Spleen (tissue), 11 donors: ENCODE measurements around the gene ENOX1. TPM values are rescaled to one million over a fixed set of nuclear protein-coding genes. Genes with fewer than 3 reads are reported as not detected.

Experiments used
- DNase-seq: peaks from one replicate; pipeline ENCODE4 v3.0.0-alpha.2; 2020
- H3K27ac ChIP-seq, 8 donors: fragments of 200-600 bp; sonication (generic) in 7 of 8; 1 replicate in 4 of 8; 2 replicates in 4 of 8; pipeline versions ENCODE4 v1.5.0 to v1.8.0; 2016 to 2021; ENCODE audit warnings: inconsistent platforms in 4 of 8, mild to moderate bottlenecking in 4 of 8, moderate library complexity in 1 of 8
- H3K27me3 ChIP-seq, 7 donors: fragments of 200-600 bp; sonication (generic) in 6 of 7; replicated peaks in 1 of 7; 1 replicate in 4 of 7; 2 replicates in 3 of 7; pipeline versions ENCODE4 v1.5.0 to v1.8.0; 2016 to 2021; ENCODE audit warnings: inconsistent platforms in 3 of 7, mild to moderate bottlenecking in 1 of 7
- H3K36me3 ChIP-seq, 6 donors: fragments of 200-600 bp; sonication (generic) in 5 of 6; 1 replicate in 4 of 6; 2 replicates in 2 of 6; pipeline versions ENCODE4 v1.5.0 to v1.8.0; 2016 to 2021; ENCODE audit warnings: inconsistent platforms in 2 of 6
- H3K4me1 ChIP-seq, 6 donors: fragments of 200-600 bp; sonication (generic) in 5 of 6; 1 replicate in 3 of 6; 2 replicates in 3 of 6; pipeline versions ENCODE4 v1.5.0 to v1.8.0; 2016 to 2021; ENCODE audit warnings: inconsistent platforms in 3 of 6
- H3K4me3 ChIP-seq, 8 donors: fragments of 200-600 bp; sonication (generic) in 7 of 8; 1 replicate in 4 of 8; 2 replicates in 4 of 8; pipeline versions ENCODE4 v1.5.0 to v1.8.0; 2016 to 2021; ENCODE audit warnings: inconsistent platforms in 4 of 8, mild to moderate bottlenecking in 4 of 8, moderate library complexity in 2 of 8
- H3K9me3 ChIP-seq, 8 donors: fragments of 200-600 bp; sonication (generic) in 7 of 8; 1 replicate in 4 of 8; 2 replicates in 4 of 8; pipeline versions ENCODE4 v1.5.0 to v1.8.0; 2016 to 2021; ENCODE audit warnings: inconsistent platforms in 4 of 8
- POLR2A ChIP-seq, 3 donors: fragments of 450-650 bp; IDR thresholded peaks; one replicate each; pipeline ENCODE4 v1.5.1; 2017; ENCODE audit warnings: antibody characterized with exemption in 3 of 3, mild to moderate bottlenecking in 1 of 3
- POLR2AphosphoS5 ChIP-seq, 3 donors: sonication (generic); formaldehyde crosslinking; IDR thresholded peaks; one replicate each; pipeline ENCODE4 v1.5.1; 2017; ENCODE audit warnings: antibody characterized with exemption in 3 of 3
- WGBS, 5 donors: extraction: QIAGEN DNeasy Blood & Tissue Kit in 3 of 5; methylation state at CpG; one replicate each; pipeline versions ENCODE4 v1.1.5 to v1.1.7; 2013 to 2018; 5-methylcytosine and 5-hydroxymethylcytosine counted together
- intact Hi-C: fragments of 100-400 bp; cut with DNase I; formaldehyde crosslinking; loops from one replicate; pipeline ENCODE4 v1.15.0; 2023; ENCODE audit warnings: low total_unique reads
- polyA plus RNA-seq, 3 donors: library from polyadenylated mRNA; stranded (reverse); fragments of 200-250 nt; gene quantifications; one replicate each; pipeline ENCODE4 v1.2.1, GENCODE V29; 2013
- total RNA-seq, 7 donors: library from RNA; depleted of rRNA in 3 of 7; stranded (reverse); fragments of >200 nt in 3 of 7; fragmentation: NEBNext Ultra II Directional in 4 of 7; extraction: Animal tissue kit (Norgen Biotek cat#: 25700) in 4 of 7; gene quantifications; one replicate each; pipeline versions ENCODE4 v1.1.0 to v1.2.1, GENCODE V29; 2016 to 2021
- TF ChIP-seq, protein P1 (sequence below), 11 experiments: fragments of 200-600 bp in 7 of 11; fragments of 450-650 bp in 4 of 11; sonication (generic) in 4 of 11; IDR thresholded peaks in 8 of 11; conservative IDR thresholded peaks in 3 of 11; 1 replicate in 7 of 11; 2 replicates in 4 of 11; pipeline versions ENCODE4 v1.4.0 to v1.8.0; 2016 to 2021; ENCODE audit warnings: antibody characterized with exemption in 11 of 11, inconsistent platforms in 4 of 11, mild to moderate bottlenecking in 1 of 11
- donor health status: healthy with polysubstance abuse.
- donor health status: DM: no; HTN: no; CAD: no; lungs with moderate emphysema.
- donor health status: DM: no; HTN: no; CAD: no.
- donor health status: Bipolar disorder and iron deficiency.
- donor health status: healthy.
- donor health status: DM: no; HTN: no; CAD: no.
- donor health status: DM: yes; HTN: yes; CAD: no.

Gene ENOX1
- total and polyA plus RNA-seq, 10 donors = 0.42 to 1.3 (median 0.54) TPM; not detected in 1

- H3K9me3 ChIP-seq = no peaks in the 10 kb centered on the region
- H3K27ac ChIP-seq = no peak overlapping the region
- intact Hi-C loops = no loop called here
- TF ChIP-seq POLR2AphosphoS5 (IDR thresholded peaks at IDR 0.05) (no peak), POLR2A (IDR thresholded peaks at IDR 0.05) (no peak)
- TF ChIP-seq, protein P1, sequence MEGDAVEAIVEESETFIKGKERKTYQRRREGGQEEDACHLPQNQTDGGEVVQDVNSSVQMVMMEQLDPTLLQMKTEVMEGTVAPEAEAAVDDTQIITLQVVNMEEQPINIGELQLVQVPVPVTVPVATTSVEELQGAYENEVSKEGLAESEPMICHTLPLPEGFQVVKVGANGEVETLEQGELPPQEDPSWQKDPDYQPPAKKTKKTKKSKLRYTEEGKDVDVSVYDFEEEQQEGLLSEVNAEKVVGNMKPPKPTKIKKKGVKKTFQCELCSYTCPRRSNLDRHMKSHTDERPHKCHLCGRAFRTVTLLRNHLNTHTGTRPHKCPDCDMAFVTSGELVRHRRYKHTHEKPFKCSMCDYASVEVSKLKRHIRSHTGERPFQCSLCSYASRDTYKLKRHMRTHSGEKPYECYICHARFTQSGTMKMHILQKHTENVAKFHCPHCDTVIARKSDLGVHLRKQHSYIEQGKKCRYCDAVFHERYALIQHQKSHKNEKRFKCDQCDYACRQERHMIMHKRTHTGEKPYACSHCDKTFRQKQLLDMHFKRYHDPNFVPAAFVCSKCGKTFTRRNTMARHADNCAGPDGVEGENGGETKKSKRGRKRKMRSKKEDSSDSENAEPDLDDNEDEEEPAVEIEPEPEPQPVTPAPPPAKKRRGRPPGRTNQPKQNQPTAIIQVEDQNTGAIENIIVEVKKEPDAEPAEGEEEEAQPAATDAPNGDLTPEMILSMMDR (IDR thresholded peaks at IDR 0.05 in 8 of 11, conservative IDR thresholded peaks at IDR 0.05 in 3 of 11) = no peak
- no peaks in the 10 kb centered on the region for H3K36me3 ChIP-seq
- no peaks in the 10 kb centered on the region for H3K4me1 ChIP-seq
- H3K4me3 ChIP-seq = no peak overlapping the region
- WGBS, 5 donors = 81 to 96% (median 87%) methylated on average over 6 of the region's 6 CpGs
- no peaks in the 10 kb centered on the region for H3K27me3 ChIP-seq
- DNase-seq = no peak
These were observed 488.6 kb downstream of the ENOX1 start for GRCh38 chr13:43297967-43298678.

- WGBS, 5 donors = 72 to 93% (median 83%) methylated on average over 5 of the region's 5 CpGs
- TF ChIP-seq, protein P1 (IDR thresholded peaks at IDR 0.05 in 8 of 11, conservative IDR thresholded peaks at IDR 0.05 in 3 of 11) = no peak
- intact Hi-C loops = no loop called here
- H3K4me3 ChIP-seq = no peak overlapping the region
- H3K4me1 ChIP-seq = no peaks in the 10 kb centered on the region
- DNase-seq = no peak
- no peaks in the 10 kb centered on the region for H3K36me3 ChIP-seq
- H3K27ac ChIP-seq = no peak overlapping the region
- no peaks in the 10 kb centered on the region for H3K9me3 ChIP-seq
- no peaks in the 10 kb centered on the region for H3K27me3 ChIP-seq
These were observed 490.8 kb downstream of the ENOX1 start for GRCh38 chr13:43295825-43296564.

- no peak overlapping the region for H3K27ac ChIP-seq
- H3K4me3 ChIP-seq = no peak overlapping the region
- no peaks in the 10 kb centered on the region for H3K27me3 ChIP-seq
- intact Hi-C loops = no loop called here
- WGBS, 5 donors = 57 to 82% (median 65%) methylated on average over 2 of the region's 2 CpGs
- H3K9me3 ChIP-seq = no peaks in the 10 kb centered on the region
- H3K4me1 ChIP-seq = no peaks in the 10 kb centered on the region
- TF ChIP-seq POLR2A (IDR thresholded peaks at IDR 0.05) (no peak), POLR2AphosphoS5 (IDR thresholded peaks at IDR 0.05) (no peak)
- TF ChIP-seq, protein P1 (IDR thresholded peaks at IDR 0.05 in 8 of 11, conservative IDR thresholded peaks at IDR 0.05 in 3 of 11) = no peak
- no peak for DNase-seq
- no peaks in the 10 kb centered on the region for H3K36me3 ChIP-seq
These were observed 491.5 kb downstream of the ENOX1 start for GRCh38 chr13:43295321-43295720.

DNA sequence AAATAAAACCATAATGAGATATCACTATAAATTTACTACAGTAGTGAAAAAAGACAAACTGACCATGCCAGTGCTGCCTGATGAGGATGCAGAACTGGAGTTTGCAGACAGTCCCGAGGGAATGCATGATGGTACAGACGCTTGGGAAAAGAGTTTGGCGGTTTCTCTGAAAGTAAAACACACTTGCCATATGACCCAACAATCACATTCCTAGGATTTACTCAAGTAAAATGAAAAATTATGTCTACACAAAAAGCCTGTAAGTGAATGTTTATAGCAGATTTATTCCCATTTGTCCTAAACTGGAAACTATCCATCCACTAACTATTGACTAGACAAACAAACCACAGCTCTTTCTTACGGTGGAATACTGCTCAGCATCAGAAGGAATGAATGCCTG is 492.4 kb downstream of the ENOX1 start:
- Histone ChIP-seq H3K36me3 (no peaks in the 10 kb centered on the region), H3K4me3 (no peak overlapping the region), H3K27me3 (no peaks in the 10 kb centered on the region), H3K27ac (no peak overlapping the region), H3K4me1 (no peaks in the 10 kb centered on the region), H3K9me3 (no peaks in the 10 kb centered on the region)
- no peak for DNase-seq
- intact Hi-C loops = no loop called here
- WGBS, 5 donors = 89 to 94% (median 92%) methylated on average over 4 of the region's 4 CpGs
- TF ChIP-seq POLR2A (IDR thresholded peaks at IDR 0.05) (no peak), POLR2AphosphoS5 (IDR thresholded peaks at IDR 0.05) (no peak)
